Measurements from ENCODE around the gene KRT27. TPM values are rescaled to one million over a fixed set of nuclear protein-coding genes. Genes with fewer than 3 reads are reported as not detected.
"Not testable (repeated sequence)": the region's sequence is repeated elsewhere in the genome, so short reads cannot be mapped to it uniquely, and the experiment has no call there.

Gene KRT27
- total and polyA plus RNA-seq, 8 donors = not detected

DNA sequence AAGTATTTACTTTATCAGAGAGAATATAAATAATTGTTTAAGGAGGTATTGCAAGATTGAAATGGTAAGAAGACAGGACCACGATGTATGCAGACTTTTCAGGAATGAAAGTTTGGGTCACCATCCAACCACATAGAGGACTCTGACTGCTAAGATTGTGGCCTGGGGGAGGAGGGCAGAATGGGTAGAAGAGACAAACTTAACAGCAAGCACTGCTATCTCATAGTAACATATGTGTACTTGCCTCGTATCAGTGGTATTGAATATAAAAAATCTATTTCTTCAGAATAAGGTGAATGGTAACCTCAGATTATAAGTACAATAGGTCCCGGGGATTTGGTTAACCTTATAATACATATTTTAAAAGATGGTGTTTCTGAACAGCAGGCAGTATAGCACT lies 34.2 kb upstream of the KRT27 start:
- intact Hi-C loops (cut with DNase I; ENCODE audit: low total_unique reads) = no loop called here
- 74 to 90% (median 78%) methylated on average over 3 of the region's 3 CpGs for WGBS, 5 donors
- no peak overlapping the region for H3K4me3 ChIP-seq
- peaks cover 4 to 13% (median 9%) of the 10 kb centered on the region in 4 donors for H3K36me3 ChIP-seq
- DNase-seq = no peak
- TF ChIP-seq POLR2AphosphoS5 (IDR thresholded peaks at IDR 0.05) = no peak
- no peak for TF ChIP-seq EP300 (IDR thresholded peaks at IDR 0.05)
- no peak for TF ChIP-seq POLR2A (IDR thresholded peaks at IDR 0.05)
- TF ChIP-seq CTCF (IDR thresholded peaks at IDR 0.05) = no peak
- peaks cover 6 to 15% (median 13%) of the 10 kb centered on the region in 4 donors for H3K4me1 ChIP-seq
- no peak overlapping the region for H3K27ac ChIP-seq
- H3K9me3 ChIP-seq = peaks cover 0 to 3% (median 1%) of the 10 kb centered on the region in 4 donors
- peaks cover 3 to 16% (median 5%) of the 10 kb centered on the region in 3 donors for H3K27me3 ChIP-seq

GRCh38 chr17:40815381-40815780 lies 33.0 kb upstream of the KRT27 start:
- H3K27ac ChIP-seq = no peak overlapping the region
- H3K4me3 ChIP-seq = no peak overlapping the region
- H3K4me1 ChIP-seq = peaks cover 6 to 15% (median 13%) of the 10 kb centered on the region in 4 donors
- peaks cover 0 to 3% (median 1%) of the 10 kb centered on the region in 4 donors for H3K9me3 ChIP-seq
- intact Hi-C loops (cut with DNase I; ENCODE audit: low total_unique reads) = no loop called here
- DNase-seq = no peak
- H3K27me3 ChIP-seq = peaks cover 3 to 23% (median 11%) of the 10 kb centered on the region in 3 donors
- H3K36me3 ChIP-seq = peaks cover 4 to 13% (median 9%) of the 10 kb centered on the region in 4 donors
- 78 to 100% (median 88%) methylated on average over 1 of the region's 1 CpG for WGBS, 5 donors
- TF ChIP-seq POLR2AphosphoS5 (IDR thresholded peaks at IDR 0.05) (no peak), CTCF (IDR thresholded peaks at IDR 0.05) (no peak), POLR2A (IDR thresholded peaks at IDR 0.05) (no peak), EP300 (IDR thresholded peaks at IDR 0.05) (no peak)

DNA sequence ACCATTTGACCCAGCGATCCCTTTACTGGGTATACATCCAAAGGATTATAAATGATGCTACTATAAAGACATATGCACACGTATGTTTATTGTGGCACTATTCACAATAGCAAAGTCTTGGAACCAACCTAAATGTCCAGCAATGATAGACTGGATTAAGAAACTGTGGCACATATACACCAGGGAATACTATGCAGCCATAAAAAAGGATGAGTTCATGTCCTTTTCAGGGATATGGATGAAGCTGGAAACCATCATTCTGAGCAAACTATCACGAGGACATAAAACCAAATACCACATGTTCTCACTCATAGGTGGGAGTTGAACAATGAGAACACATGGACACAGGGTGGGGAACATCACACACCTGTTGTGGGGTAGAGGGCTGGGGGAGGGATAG lies 32.3 kb upstream of the KRT27 start:
- peaks cover 4 to 13% (median 9%) of the 10 kb centered on the region in 4 donors for H3K36me3 ChIP-seq
- H3K9me3 ChIP-seq; H3K4me3 ChIP-seq; intact Hi-C loops (cut with DNase I; ENCODE audit: low total_unique reads); DNase-seq; H3K27ac ChIP-seq: not testable (repeated sequence)
- H3K4me1 ChIP-seq = peaks cover 6 to 12% (median 11%) of the 10 kb centered on the region in 4 donors
- 74 to 89% (median 81%) methylated on average over 3 of the region's 3 CpGs for WGBS, 5 donors
- peaks cover 3 to 30% (median 14%) of the 10 kb centered on the region in 3 donors for H3K27me3 ChIP-seq

DNA sequence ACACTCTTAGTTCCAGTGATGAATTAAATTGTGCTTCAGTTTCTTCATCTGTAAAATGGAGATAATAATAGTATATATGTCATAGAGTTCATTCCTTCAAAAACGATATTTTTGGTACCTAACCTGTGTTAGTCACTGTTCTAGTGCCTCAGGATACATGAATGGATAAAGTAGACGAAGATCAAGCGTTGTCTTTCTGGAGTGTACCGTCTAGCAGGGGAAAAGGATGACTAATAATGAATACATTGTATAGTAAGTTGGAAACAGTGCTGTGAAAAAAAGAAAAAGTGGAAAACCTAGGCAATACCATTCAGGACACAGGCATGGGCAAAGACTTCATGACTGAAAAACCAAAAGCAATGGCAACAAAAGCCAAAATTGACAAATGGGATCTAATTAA lies 31.5 kb upstream of the KRT27 start:
- H3K27ac ChIP-seq = no peak overlapping the region
- TF ChIP-seq CTCF (IDR thresholded peaks at IDR 0.05) (no peak), EP300 (IDR thresholded peaks at IDR 0.05) (no peak), POLR2AphosphoS5 (IDR thresholded peaks at IDR 0.05) (no peak), POLR2A (IDR thresholded peaks at IDR 0.05) (no peak)
- H3K9me3 ChIP-seq = peaks cover 0 to 3% (median 1%) of the 10 kb centered on the region in 4 donors
- H3K27me3 ChIP-seq = peaks cover 3 to 39% (median 16%) of the 10 kb centered on the region in 3 donors
- WGBS, 5 donors = 59 to 75% (median 66%) methylated on average over 4 of the region's 4 CpGs
- H3K4me3 ChIP-seq = no peak overlapping the region
- intact Hi-C loops (cut with DNase I; ENCODE audit: low total_unique reads) = no loop called here
- no peak for DNase-seq
- peaks cover 4 to 13% (median 9%) of the 10 kb centered on the region in 4 donors for H3K36me3 ChIP-seq
- peaks cover 0 to 7% (median 5%) of the 10 kb centered on the region in 4 donors for H3K4me1 ChIP-seq

DNA sequence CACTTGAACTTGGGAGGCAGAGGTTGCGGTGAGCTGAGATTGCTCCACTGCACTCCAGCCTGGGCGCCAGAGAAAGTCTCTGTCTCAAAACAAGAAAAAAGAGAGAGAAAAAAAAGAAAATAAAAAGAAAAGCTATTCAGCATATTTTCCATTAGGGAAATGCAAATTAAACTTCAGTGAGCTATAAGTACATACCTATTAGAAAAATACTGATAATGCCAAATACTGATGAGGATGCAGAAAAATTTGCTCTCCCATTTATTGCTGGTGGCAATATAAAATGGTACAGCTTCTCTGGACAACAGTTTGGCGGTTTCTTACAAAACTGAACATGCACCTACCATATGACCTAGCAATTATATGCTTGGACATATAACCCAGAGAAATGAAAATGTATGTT lies 30.3 kb upstream of the KRT27 start:
- Histone ChIP-seq H3K9me3 (peaks cover 0 to 3% (median 1%) of the 10 kb centered on the region in 4 donors), H3K36me3 (peaks cover 4 to 12% (median 9%) of the 10 kb centered on the region in 4 donors), H3K4me3 (no peak overlapping the region), H3K4me1 (peaks cover 0 to under 1% (median 0%) of the 10 kb centered on the region in 4 donors), H3K27ac (no peak overlapping the region), H3K27me3 (peaks cover 3 to 50% (median 23%) of the 10 kb centered on the region in 3 donors)
- WGBS, 5 donors = 72 to 84% (median 73%) methylated on average over 3 of the region's 3 CpGs
- TF ChIP-seq POLR2AphosphoS5 (IDR thresholded peaks at IDR 0.05) (no peak), CTCF (IDR thresholded peaks at IDR 0.05) (no peak), EP300 (IDR thresholded peaks at IDR 0.05) (no peak), POLR2A (IDR thresholded peaks at IDR 0.05) (no peak)
- no peak for DNase-seq
- intact Hi-C loops (cut with DNase I; ENCODE audit: low total_unique reads) = no loop called here

Measured in stomach (tissue), 9 donors.